SH-SY5Y (cell line): ENCODE results near the gene PRRX1.

Source experiments
- GATA2 ChIP-seq: IDR thresholded peaks from 2 replicates; pipeline ENCODE4 v1.6.1; 2011; ENCODE audit warnings: mild to moderate bottlenecking, low read depth, low read length
- GATA3 ChIP-seq: IDR thresholded peaks from 2 replicates; pipeline ENCODE4 v1.6.1; 2011; ENCODE audit warnings: low read depth, mild to moderate bottlenecking, low read length, moderate library complexity

DNA sequence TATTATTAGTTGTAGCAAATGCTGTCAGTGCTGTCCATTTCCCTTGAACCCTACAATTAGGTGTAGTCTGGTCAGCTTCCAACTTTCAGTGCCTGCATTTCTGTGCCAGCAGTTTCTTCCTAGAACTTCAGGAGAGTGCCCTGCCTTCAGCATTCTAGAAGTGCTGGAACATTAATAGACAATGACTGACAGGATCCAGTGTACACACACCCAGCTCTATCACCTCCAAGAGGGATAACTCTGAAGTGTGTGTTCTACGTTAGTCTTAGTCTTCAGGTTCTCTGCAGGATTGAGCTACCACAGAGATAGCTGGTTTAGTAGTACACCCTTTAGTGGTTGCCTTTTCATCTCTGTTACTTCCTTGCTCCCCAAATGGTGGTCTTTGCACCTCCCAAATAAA, 61.4 kb downstream of the PRRX1 start:
- TF ChIP-seq GATA2 (no peak), GATA3 (no peak)
